ENCODE measurements around the gene CHAF1A.

Gene CHAF1A

GRCh38 chr19:4415352-4415751, 12.9 kb downstream of the CHAF1A start:
- TF ChIP-seq CTCF (IDR thresholded peaks at IDR 0.05; ENCODE audit: borderline replicate concordance, control extremely low read depth, extremely low read depth, insufficient read depth, missing control alignments), result no peak
- no peak for DNase-seq (ENCODE audit: low spot score)
- in situ Hi-C loops (cut with MboI; ENCODE audit: low sequenced_read_pairs, unreplicated experiment), result no loop called here

GRCh38 chr19:4416268-4416667, 13.8 kb downstream of the CHAF1A start:
- in situ Hi-C loops (cut with MboI; ENCODE audit: low sequenced_read_pairs, unreplicated experiment), result no loop called here
- no peak for DNase-seq (ENCODE audit: low spot score)
- no peak for TF ChIP-seq CTCF (IDR thresholded peaks at IDR 0.05; ENCODE audit: borderline replicate concordance, control extremely low read depth, extremely low read depth, insufficient read depth, missing control alignments)

GRCh38 chr19:4423416-4424126, 21.1 kb downstream of the CHAF1A start:
- no peak for DNase-seq (ENCODE audit: low spot score)
- TF ChIP-seq CTCF (IDR thresholded peaks at IDR 0.05; ENCODE audit: borderline replicate concordance, control extremely low read depth, extremely low read depth, insufficient read depth, missing control alignments), result no peak
- in situ Hi-C loops (cut with MboI; ENCODE audit: low sequenced_read_pairs, unreplicated experiment), result no loop called here

- no peak for TF ChIP-seq CTCF (IDR thresholded peaks at IDR 0.05; ENCODE audit: borderline replicate concordance, control extremely low read depth, extremely low read depth, insufficient read depth, missing control alignments)
- no peak for DNase-seq (ENCODE audit: low spot score)
- in situ Hi-C loops (cut with MboI; ENCODE audit: low sequenced_read_pairs, unreplicated experiment), result no loop called here
These were observed 23.1 kb downstream of the CHAF1A start for GRCh38 chr19:4425537-4425936.

GRCh38 chr19:4428326-4428975, 26.0 kb downstream of the CHAF1A start:
- no peak for DNase-seq (ENCODE audit: low spot score)
- in situ Hi-C loops (cut with MboI; ENCODE audit: low sequenced_read_pairs, unreplicated experiment), result no loop called here
- TF ChIP-seq CTCF (IDR thresholded peaks at IDR 0.05; ENCODE audit: borderline replicate concordance, control extremely low read depth, extremely low read depth, insufficient read depth, missing control alignments), result no peak

- no peak for DNase-seq (ENCODE audit: low spot score)
- no peak for TF ChIP-seq CTCF (IDR thresholded peaks at IDR 0.05; ENCODE audit: borderline replicate concordance, control extremely low read depth, extremely low read depth, insufficient read depth, missing control alignments)
- in situ Hi-C loops (cut with MboI; ENCODE audit: low sequenced_read_pairs, unreplicated experiment), result no loop called here
These were observed 26.8 kb downstream of the CHAF1A start for GRCh38 chr19:4429256-4429655.
